Heart left ventricle (tissue), 13 donors: ENCODE results near the gene LEMD3.

ENCODE experiments used
- CTCF ChIP-seq, 12 donors: fragments of 200-600 bp; sonication (generic) in 4 of 12; IDR thresholded peaks; one replicate each; pipeline versions ENCODE4 v1.5.0 to v1.8.0; 2018 to 2022; ENCODE audit warnings: antibody characterized with exemption in 12 of 12, mild to moderate bottlenecking in 5 of 12
- POLR2A ChIP-seq, 2 donors: fragments of 450-650 bp; IDR thresholded peaks; one replicate each; pipeline ENCODE4 v1.6.1; 2017; ENCODE audit warnings: antibody characterized with exemption in 2 of 2, mild to moderate bottlenecking in 2 of 2, moderate library complexity in 2 of 2
- donor health status: ischemic (EF 13 %, LVEDD 7.1; RV severe dilation, severe dysfunction).
- donor health status: DM: no; HTN: yes; CAD: no.
- donor health status: DM: no; HTN: no; CAD: no.
- donor health status: ischemic (EF 25% LVEDD 6.9; RV normal size, moderate dysfunction).
- donor health status: ischemic (EF 25% LVEDD 5.7; RV mildly dilated, moderate dysfunction).
- donor health status: ischemic (EF 35%, LVEDD 5.7; RV mildly dilated, moderate dysfunction).
- donor health status: nonischemic (EF 11% LVEDD 7.7; RV severe dilation, severe dysfunction).
- donor health status: DM: yes; HTN: yes; CAD: no.
- donor health status: PGD.
- donor health status: ischemic (EF 29% LVEDD 5.4; RV normal size, mild dysfunction).
- donor health status: nonischemic (EF 23%, LVEDD 6.1; RV moderate dilation, normal function).

DNA sequence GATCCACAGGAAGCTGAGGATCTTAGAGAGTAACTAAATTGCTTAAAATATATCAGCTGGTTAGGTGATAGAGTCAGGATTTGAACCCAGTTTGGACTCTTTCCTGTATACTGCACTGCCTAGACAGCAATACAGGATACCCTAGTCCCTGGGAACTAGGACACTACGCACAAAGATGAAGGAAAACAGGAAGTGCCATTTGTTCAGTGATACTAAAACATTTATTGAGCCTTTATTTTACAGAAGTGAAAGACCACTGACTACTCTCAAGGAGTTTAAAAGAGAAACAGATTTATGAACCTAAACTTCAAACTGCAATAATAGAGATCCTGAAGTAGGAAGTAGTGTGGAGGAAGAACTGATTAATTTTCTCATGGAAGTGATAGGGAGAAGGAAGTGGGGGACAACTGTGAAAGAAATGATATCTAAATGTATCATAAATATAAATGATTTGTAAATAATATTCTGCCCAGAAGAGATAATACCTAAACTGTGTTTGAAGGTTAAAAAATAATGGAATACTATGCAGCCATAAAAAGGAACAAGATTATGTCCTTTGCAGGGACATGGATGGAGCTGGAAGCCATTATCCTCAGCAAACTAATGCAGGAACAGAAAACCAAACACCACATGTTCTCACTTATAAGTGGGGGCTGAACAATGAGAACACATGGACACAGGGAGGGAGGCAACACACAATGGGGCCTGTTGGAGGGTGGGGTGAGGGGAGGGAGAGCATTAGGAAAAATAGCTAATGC, 127.3 kb downstream of the LEMD3 start:
- TF ChIP-seq POLR2A (IDR thresholded peaks at IDR 0.05) (no peak), CTCF (IDR thresholded peaks at IDR 0.05) (no peak)
